K562 (cell line): Measurements from ENCODE around the gene CHRNA10. TPM values are rescaled to one million over a fixed set of nuclear protein-coding genes. Genes with fewer than 3 reads are reported as not detected.

Source experiments
- CAMTA2 ChIP-seq: fragments of 250-450 bp; sonication (Bioruptor Pico); conservative IDR thresholded peaks from 2 replicates; pipeline ENCODE4 v1.5.1; 2022
- CXXC5 ChIP-seq: fragments of 250-450 bp; sonication (Bioruptor Pico); IDR thresholded peaks from 2 replicates; pipeline ENCODE4 v1.8.0; 2022; ENCODE audit warnings: inconsistent platforms, mild to moderate bottlenecking, moderate library complexity
- ESRRA ChIP-seq: fragments of 450-650 bp; IDR thresholded peaks from 2 replicates; pipeline ENCODE4 v1.6.1; 2014; ENCODE audit warnings: low read depth, mild to moderate bottlenecking, moderate library complexity, borderline replicate concordance
- GATAD2A ChIP-seq: fragments of 450-650 bp; IDR thresholded peaks from 2 replicates; pipeline ENCODE4 v1.6.1; 2017
- HSF4 ChIP-seq: fragments of 250-450 bp; sonication (Bioruptor Pico); IDR thresholded peaks from 2 replicates; pipeline ENCODE4 v2.1.2; 2022; ENCODE audit warnings: mild to moderate bottlenecking, moderate library complexity, borderline replicate concordance
- JUN ChIP-seq, 2 experiments: sonication (generic) in 1 of 2; formaldehyde crosslinking in 1 of 2; IDR thresholded peaks; 2 replicates each; pipeline versions ENCODE4 v1.6.1 to v1.8.0; 2012 to 2022; ENCODE audit warnings: borderline replicate concordance in 2 of 2, mild to moderate bottlenecking in 2 of 2, improper control_type of control experiment in 1 of 2, low read depth in 1 of 2, low read length in 1 of 2, missing genetic modification reagents in 1 of 2
- PML ChIP-seq: IDR thresholded peaks from 2 replicates; pipeline ENCODE4 v1.6.1; 2012; ENCODE audit warnings: low read length, inconsistent platforms
- POLR2A ChIP-seq: fragments of 450-650 bp; conservative IDR thresholded peaks from 2 replicates; pipeline ENCODE4 v1.6.1; 2016
- RBM14 ChIP-seq: fragments of 200-400 bp; formaldehyde crosslinking; IDR thresholded peaks from 2 replicates; pipeline ENCODE4 v1.6.1; 2018; ENCODE audit warnings: low read depth, mild to moderate bottlenecking, low read length, moderate library complexity, borderline replicate concordance; ENCODE audit not compliant: insufficient read depth
- SREBF2 ChIP-seq: sonication (generic); formaldehyde crosslinking; IDR thresholded peaks from 2 replicates; pipeline ENCODE4 v1.4.0; 2020; ENCODE audit warnings: mild to moderate bottlenecking, missing genetic modification reagents
- TOE1 ChIP-seq, 2 experiments: fragments of 450-650 bp in 1 of 2; sonication (generic) in 1 of 2; formaldehyde crosslinking in 1 of 2; IDR thresholded peaks; 2 replicates each; pipeline versions ENCODE4 v1.7.1 to v1.8.0; 2016 to 2022; ENCODE audit warnings: borderline replicate concordance in 2 of 2, mild to moderate bottlenecking in 2 of 2, antibody characterized with exemption in 1 of 2, inconsistent platforms in 1 of 2, low read depth in 1 of 2, missing genetic modification reagents in 1 of 2, moderate library complexity in 1 of 2
- YY1 ChIP-seq, 3 experiments: IDR thresholded peaks; 2 replicates each; pipeline ENCODE4 v1.6.1; 2011; ENCODE audit warnings: low read length in 2 of 3, mild to moderate bottlenecking in 2 of 3, moderate library complexity in 2 of 3, borderline replicate concordance in 1 of 3, control low read depth in 1 of 3, low read depth in 1 of 3; ENCODE audit not compliant: insufficient read depth in 3 of 3, insufficient replicate concordance in 2 of 3, control insufficient read depth in 1 of 3, insufficient read length in 1 of 3; ENCODE audit errors: extremely low read depth in 1 of 3
- polyA plus RNA-seq, 8 experiments: library from polyadenylated mRNA; depleted of rRNA in 4 of 8; stranded (reverse) in 5 of 8; unstranded in 3 of 8; fragments of >200 nt; fragmentation: Nextera tagmentation in 2 of 8; fragmentation: Illumina TruSeq in 1 of 8; extraction: Ambion mirVana in 2 of 8; extraction: Trizol in 1 of 8; gene quantifications; 2 replicates each; pipeline versions ENCODE4 v1.2.1 to v1.2.3, GENCODE V29; 2011 to 2014; ENCODE audit warnings: inconsistent platforms in 1 of 8, missing spikeins in 1 of 8
- total RNA-seq, 7 experiments: library from RNA; depleted of rRNA in 6 of 7; stranded (reverse); fragments of >200 nt in 6 of 7; fragmentation: Illumina TruSeq in 2 of 7; extraction: Trizol in 2 of 7; gene quantifications; 2 replicates each; pipeline versions ENCODE4 v1.2.1 to v1.2.3, GENCODE V29; 2011 to 2021; ENCODE audit warnings: low replicate concordance in 1 of 7
- TF ChIP-seq, protein P1 (sequence below): sonication (generic); formaldehyde crosslinking; IDR thresholded peaks from 2 replicates; pipeline ENCODE4 v1.9.0; 2022; ENCODE audit warnings: mild to moderate bottlenecking, missing genetic modification reagents
- TF ChIP-seq, protein P2 (sequence below): IDR thresholded peaks from 2 replicates; pipeline ENCODE4 v1.6.1; 2011; ENCODE audit warnings: borderline replicate concordance, low read depth, mild to moderate bottlenecking, moderate library complexity, low read length; ENCODE audit not compliant: insufficient read depth, poor library complexity, severe bottlenecking
- TF ChIP-seq, protein P3 (sequence below), 2 experiments: fragments of 450-650 bp; IDR thresholded peaks; 2 replicates each; pipeline ENCODE4 v1.6.1; 2016
- TF ChIP-seq, protein P4 (sequence below): conservative IDR thresholded peaks from 2 replicates; pipeline ENCODE4 v1.6.1; 2011; ENCODE audit warnings: low read depth, mild to moderate bottlenecking, low read length; ENCODE audit not compliant: control insufficient read depth

Gene CHRNA10
- total and polyA plus RNA-seq, 9 of the 15 experiments (the other 6 are each of a cell fraction or from before 2014, with no cell fraction given), result 0.35 to 1.9 (median 0.81) TPM

DNA sequence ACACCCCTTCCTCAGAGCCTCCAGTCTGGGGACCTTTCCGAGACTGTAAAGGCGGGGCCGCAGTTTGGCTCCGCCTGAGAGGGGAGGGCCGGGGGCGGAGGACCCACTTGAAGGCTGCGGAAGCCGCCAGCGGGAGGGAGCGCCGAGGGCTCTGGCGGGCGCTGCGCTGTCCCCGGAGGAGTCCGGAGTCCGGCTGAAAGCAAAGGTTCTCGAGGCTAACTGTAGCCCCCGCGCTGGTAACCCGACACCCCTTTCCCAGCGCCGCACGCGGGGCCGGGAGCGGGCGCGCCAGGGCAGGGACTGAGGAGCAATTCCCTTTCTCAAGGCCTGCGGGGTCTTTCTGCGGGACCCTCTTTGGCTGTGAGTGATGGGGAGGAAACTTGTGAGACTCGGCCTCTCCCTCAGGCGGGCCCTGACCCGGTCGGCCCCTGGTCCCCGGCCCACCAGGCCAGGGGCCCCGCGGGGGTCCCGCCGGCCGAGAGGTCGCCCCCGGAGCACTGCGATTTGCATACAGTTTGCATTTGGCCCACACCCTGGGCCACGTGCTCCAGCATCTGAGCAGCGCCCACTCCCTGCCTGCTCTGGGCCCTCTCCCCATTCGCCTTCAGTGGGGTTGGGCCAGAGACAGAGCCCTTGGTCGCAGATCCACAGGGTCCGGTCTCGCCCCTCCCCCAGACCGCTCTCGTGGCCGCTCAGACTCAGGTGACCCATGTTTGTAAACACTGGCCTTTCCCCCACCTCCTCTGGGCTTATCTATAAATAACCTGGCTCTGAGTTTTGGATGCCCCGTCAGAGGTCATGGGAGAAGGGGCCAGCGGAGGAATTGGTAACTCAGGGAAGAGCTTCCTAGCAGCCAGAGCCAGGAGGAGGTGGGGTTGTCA lies 28.9 kb downstream of the CHRNA10 start (continued):
- TF ChIP-seq, protein P1, sequence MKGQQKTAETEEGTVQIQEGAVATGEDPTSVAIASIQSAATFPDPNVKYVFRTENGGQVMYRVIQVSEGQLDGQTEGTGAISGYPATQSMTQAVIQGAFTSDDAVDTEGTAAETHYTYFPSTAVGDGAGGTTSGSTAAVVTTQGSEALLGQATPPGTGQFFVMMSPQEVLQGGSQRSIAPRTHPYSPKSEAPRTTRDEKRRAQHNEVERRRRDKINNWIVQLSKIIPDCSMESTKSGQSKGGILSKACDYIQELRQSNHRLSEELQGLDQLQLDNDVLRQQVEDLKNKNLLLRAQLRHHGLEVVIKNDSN (CRISPR knock-in tag), result peak; percentile 85
- peak in 1 of 3 experiments; percentile 48 for TF ChIP-seq YY1 (IDR thresholded peaks at IDR 0.05; ENCODE audit: borderline replicate concordance in 1 of 3, control insufficient read depth in 1 of 3, extremely low read depth in 1 of 3, insufficient read depth in 3 of 3, insufficient read length in 1 of 3, insufficient replicate concordance in 2 of 3, low read depth in 1 of 3, low read length in 2 of 3)
- TF ChIP-seq CAMTA2, result no peak
- peak; percentile 73 for TF ChIP-seq POLR2A
- TF ChIP-seq, protein P2, sequence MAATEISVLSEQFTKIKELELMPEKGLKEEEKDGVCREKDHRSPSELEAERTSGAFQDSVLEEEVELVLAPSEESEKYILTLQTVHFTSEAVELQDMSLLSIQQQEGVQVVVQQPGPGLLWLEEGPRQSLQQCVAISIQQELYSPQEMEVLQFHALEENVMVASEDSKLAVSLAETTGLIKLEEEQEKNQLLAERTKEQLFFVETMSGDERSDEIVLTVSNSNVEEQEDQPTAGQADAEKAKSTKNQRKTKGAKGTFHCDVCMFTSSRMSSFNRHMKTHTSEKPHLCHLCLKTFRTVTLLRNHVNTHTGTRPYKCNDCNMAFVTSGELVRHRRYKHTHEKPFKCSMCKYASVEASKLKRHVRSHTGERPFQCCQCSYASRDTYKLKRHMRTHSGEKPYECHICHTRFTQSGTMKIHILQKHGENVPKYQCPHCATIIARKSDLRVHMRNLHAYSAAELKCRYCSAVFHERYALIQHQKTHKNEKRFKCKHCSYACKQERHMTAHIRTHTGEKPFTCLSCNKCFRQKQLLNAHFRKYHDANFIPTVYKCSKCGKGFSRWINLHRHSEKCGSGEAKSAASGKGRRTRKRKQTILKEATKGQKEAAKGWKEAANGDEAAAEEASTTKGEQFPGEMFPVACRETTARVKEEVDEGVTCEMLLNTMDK, result no peak
- TF ChIP-seq, protein P3, sequence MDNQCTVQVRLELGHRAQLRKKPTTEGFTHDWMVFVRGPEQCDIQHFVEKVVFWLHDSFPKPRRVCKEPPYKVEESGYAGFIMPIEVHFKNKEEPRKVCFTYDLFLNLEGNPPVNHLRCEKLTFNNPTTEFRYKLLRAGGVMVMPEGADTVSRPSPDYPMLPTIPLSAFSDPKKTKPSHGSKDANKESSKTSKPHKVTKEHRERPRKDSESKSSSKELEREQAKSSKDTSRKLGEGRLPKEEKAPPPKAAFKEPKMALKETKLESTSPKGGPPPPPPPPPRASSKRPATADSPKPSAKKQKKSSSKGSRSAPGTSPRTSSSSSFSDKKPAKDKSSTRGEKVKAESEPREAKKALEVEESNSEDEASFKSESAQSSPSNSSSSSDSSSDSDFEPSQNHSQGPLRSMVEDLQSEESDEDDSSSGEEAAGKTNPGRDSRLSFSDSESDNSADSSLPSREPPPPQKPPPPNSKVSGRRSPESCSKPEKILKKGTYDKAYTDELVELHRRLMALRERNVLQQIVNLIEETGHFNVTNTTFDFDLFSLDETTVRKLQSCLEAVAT (IDR thresholded peaks at IDR 0.05), result peak in 1 of 2 experiments; percentile 95; a peak in 2 of 4 replicates
- peak; percentile 60; the same call in 1 of the 2 replicates for TF ChIP-seq PML
- TF ChIP-seq CXXC5, result peak; percentile 76
- 0 out of 2 replicates have a peak, but pooled peaks have one; percentile 40 for TF ChIP-seq RBM14
- TF ChIP-seq GATAD2A, result 0 out of 2 replicates have a peak, but pooled peaks have one; percentile 15
- peak; percentile 26; the same call in 1 of the 2 replicates for TF ChIP-seq TOE1 (IDR thresholded peaks at IDR 0.05; ENCODE audit: borderline replicate concordance)
- TF ChIP-seq TOE1 (CRISPR knock-in tag; IDR thresholded peaks at IDR 0.05; ENCODE audit: borderline replicate concordance, low read depth), result no peak
- TF ChIP-seq ESRRA, result peak; percentile 22; the same call in 1 of the 2 replicates
- TF ChIP-seq, protein P4, sequence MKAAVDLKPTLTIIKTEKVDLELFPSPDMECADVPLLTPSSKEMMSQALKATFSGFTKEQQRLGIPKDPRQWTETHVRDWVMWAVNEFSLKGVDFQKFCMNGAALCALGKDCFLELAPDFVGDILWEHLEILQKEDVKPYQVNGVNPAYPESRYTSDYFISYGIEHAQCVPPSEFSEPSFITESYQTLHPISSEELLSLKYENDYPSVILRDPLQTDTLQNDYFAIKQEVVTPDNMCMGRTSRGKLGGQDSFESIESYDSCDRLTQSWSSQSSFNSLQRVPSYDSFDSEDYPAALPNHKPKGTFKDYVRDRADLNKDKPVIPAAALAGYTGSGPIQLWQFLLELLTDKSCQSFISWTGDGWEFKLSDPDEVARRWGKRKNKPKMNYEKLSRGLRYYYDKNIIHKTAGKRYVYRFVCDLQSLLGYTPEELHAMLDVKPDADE, result peak; percentile 97
- no peak for TF ChIP-seq HSF4 (CRISPR knock-in tag)
- TF ChIP-seq JUN (IDR thresholded peaks at IDR 0.05; ENCODE audit: borderline replicate concordance, low read depth, low read length), result peak; percentile 16; the same call in 1 of the 2 replicates
- no peak for TF ChIP-seq JUN (CRISPR knock-in tag; IDR thresholded peaks at IDR 0.05; ENCODE audit: borderline replicate concordance)
- no peak for TF ChIP-seq SREBF2 (CRISPR knock-in tag)
